GM12873 (cell line): ENCODE data around the gene EPM2A.

Experiments
- CTCF ChIP-seq: IDR thresholded peaks from 2 replicates; pipeline ENCODE4 v1.5.1; 2012; ENCODE audit warnings: low read depth, mild to moderate bottlenecking, moderate library complexity, low read length, control low read depth; ENCODE audit not compliant: insufficient read depth; ENCODE audit errors: missing control alignments

EPM2A gene

GRCh38 chr6:145648149-145648548, 87.2 kb downstream of the EPM2A start:
- TF ChIP-seq CTCF: no peak

GRCh38 chr6:145647602-145648001, 87.7 kb downstream of the EPM2A start:
- TF ChIP-seq CTCF: no peak

DNA sequence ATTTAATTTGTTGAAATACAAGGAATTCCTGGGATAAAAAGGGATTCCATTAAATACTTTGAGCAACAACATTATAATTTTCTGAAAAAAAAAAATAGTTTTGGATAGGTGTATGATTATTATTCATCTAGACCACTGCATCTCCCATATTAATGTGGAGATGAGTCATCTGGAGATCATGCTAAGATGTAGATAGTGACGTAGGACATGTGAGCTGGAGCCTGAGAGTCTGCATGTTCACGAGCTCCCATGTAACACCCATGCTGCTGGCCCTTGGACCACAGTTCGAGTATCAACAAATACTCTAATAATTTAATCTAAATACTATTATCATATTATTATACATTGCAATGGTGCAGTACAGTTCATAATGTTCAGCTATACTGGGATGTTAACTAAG, 91.6 kb downstream of the EPM2A start:
- TF ChIP-seq CTCF: no peak

GRCh38 chr6:145633981-145634627, 101.2 kb downstream of the EPM2A start:
- peak; percentile 91 for TF ChIP-seq CTCF

DNA sequence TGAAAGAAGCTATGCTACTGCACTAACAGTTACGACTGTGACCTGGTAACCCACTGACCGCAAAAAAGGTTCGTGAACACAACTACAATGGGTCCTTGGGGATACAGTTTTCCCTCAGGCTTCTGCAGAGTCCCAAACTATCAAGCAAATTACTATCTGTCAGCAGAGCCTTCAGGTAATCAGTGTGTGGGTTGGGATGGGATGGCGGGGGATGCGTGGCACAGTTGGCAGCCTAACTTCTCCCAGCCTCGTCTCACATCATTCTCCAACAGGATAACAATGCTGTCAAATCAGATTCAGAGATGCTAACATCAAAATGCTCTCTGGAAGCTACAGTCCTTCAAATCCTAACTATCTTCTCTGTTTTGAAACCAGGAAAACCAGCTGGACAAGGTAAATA, 102.3 kb downstream of the EPM2A start:
- TF ChIP-seq CTCF: no peak

DNA sequence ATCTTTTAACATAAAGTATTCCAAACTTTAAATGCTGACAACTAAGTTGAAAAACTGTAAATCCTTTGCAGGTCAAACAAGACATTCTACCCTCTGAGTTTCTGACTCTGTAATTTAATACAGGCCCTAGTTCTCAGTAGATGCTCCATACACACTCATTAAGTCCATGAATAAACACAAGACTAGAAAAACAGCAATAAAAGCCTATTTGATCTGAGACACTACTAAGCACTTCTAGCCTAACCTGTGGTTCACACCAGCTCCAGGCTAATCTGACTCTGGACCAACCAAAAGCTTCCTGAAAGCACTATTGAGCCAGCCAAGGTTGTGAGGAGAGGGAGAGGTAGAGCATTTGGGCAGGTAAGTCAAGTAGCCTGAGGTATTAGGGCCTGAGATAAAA, 103.9 kb downstream of the EPM2A start:
- no peak for TF ChIP-seq CTCF

GRCh38 chr6:145630598-145630997, 104.7 kb downstream of the EPM2A start:
- no peak for TF ChIP-seq CTCF

GRCh38 chr6:145629478-145629877, 105.8 kb downstream of the EPM2A start:
- no peak for TF ChIP-seq CTCF
